Mesothelial cell of epicardium (in vitro differentiated cells): Measurements from ENCODE around the gene MYH14. TPM values are rescaled to one million over a fixed set of nuclear protein-coding genes. Genes with fewer than 3 reads are reported as not detected.
A peak's percentile ranks its signal among the peaks of the same experiment; 100 is the strongest.
"Not testable (repeated sequence)": the region's sequence is repeated elsewhere in the genome, so short reads cannot be mapped to it uniquely, and the experiment has no call there.

Source experiments
- DNase-seq, 2 experiments: peaks; one replicate each; pipeline ENCODE4 v3.0.0; 2021; ENCODE audit warnings: low spot score in 2 of 2; ENCODE audit not compliant: unreplicated experiment in 2 of 2
- H3K27ac Mint-ChIP-seq: 2 replicates; pipeline ENCODE4 v1.8.0; 2021; ENCODE audit warnings: mixed read lengths
- H3K27me3 Mint-ChIP-seq: 2 replicates; pipeline ENCODE4 v1.8.0; 2021; ENCODE audit warnings: low read depth, mixed read lengths
- H3K36me3 Mint-ChIP-seq: 2 replicates; pipeline ENCODE4 v1.8.0; 2021; ENCODE audit warnings: mixed read lengths
- H3K4me1 Mint-ChIP-seq: 2 replicates; pipeline ENCODE4 v1.8.0; 2021; ENCODE audit warnings: mixed read lengths
- H3K4me3 Mint-ChIP-seq: 2 replicates; pipeline ENCODE4 v1.8.0; 2021; ENCODE audit warnings: mild to moderate bottlenecking, moderate library complexity, mixed read lengths
- H3K9me3 Mint-ChIP-seq: 2 replicates; pipeline ENCODE4 v1.8.0; 2021; ENCODE audit warnings: mixed read lengths
- total RNA-seq: library from RNA; stranded (reverse); gene quantifications from 3 replicates; pipeline ENCODE4 v1.2.1, GENCODE V29; 2021
- TF ChIP-seq, protein P1 (sequence below): fragments of 200-600 bp; sonication (generic); IDR thresholded peaks from one replicate; pipeline ENCODE4 v1.5.0; 2021; ENCODE audit warnings: antibody characterized with exemption; ENCODE audit not compliant: unreplicated experiment

Gene MYH14
- total RNA-seq, 1 donor from 2014 or later, result 52.3 TPM

DNA sequence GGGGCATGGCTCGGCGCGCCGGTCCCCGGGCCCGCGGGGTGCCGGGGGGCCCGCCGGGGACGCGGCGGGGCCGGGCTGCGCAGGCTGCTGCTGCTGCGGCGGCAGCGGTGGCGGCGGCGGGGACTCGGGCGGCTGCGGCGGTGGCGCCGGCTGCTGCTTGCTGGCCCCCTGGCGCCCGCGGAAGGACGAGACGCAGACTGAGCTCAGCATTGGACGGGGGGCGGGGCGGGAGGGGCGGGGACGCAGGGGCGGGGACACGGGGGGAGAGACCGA lies 125.4 kb downstream of the MYH14 start:
- TF ChIP-seq, protein P1, sequence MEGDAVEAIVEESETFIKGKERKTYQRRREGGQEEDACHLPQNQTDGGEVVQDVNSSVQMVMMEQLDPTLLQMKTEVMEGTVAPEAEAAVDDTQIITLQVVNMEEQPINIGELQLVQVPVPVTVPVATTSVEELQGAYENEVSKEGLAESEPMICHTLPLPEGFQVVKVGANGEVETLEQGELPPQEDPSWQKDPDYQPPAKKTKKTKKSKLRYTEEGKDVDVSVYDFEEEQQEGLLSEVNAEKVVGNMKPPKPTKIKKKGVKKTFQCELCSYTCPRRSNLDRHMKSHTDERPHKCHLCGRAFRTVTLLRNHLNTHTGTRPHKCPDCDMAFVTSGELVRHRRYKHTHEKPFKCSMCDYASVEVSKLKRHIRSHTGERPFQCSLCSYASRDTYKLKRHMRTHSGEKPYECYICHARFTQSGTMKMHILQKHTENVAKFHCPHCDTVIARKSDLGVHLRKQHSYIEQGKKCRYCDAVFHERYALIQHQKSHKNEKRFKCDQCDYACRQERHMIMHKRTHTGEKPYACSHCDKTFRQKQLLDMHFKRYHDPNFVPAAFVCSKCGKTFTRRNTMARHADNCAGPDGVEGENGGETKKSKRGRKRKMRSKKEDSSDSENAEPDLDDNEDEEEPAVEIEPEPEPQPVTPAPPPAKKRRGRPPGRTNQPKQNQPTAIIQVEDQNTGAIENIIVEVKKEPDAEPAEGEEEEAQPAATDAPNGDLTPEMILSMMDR, result no peak
- no peaks in the 10 kb centered on the region for H3K36me3 Mint-ChIP-seq
- H3K4me3 Mint-ChIP-seq, result peak overlapping the region; percentile 80
- H3K9me3 Mint-ChIP-seq, result no peaks in the 10 kb centered on the region
- no peak for DNase-seq
- no peak overlapping the region for H3K27ac Mint-ChIP-seq
- H3K27me3 Mint-ChIP-seq, result peaks cover 45% of the 10 kb centered on the region
- peaks cover 60% of the 10 kb centered on the region for H3K4me1 Mint-ChIP-seq

DNA sequence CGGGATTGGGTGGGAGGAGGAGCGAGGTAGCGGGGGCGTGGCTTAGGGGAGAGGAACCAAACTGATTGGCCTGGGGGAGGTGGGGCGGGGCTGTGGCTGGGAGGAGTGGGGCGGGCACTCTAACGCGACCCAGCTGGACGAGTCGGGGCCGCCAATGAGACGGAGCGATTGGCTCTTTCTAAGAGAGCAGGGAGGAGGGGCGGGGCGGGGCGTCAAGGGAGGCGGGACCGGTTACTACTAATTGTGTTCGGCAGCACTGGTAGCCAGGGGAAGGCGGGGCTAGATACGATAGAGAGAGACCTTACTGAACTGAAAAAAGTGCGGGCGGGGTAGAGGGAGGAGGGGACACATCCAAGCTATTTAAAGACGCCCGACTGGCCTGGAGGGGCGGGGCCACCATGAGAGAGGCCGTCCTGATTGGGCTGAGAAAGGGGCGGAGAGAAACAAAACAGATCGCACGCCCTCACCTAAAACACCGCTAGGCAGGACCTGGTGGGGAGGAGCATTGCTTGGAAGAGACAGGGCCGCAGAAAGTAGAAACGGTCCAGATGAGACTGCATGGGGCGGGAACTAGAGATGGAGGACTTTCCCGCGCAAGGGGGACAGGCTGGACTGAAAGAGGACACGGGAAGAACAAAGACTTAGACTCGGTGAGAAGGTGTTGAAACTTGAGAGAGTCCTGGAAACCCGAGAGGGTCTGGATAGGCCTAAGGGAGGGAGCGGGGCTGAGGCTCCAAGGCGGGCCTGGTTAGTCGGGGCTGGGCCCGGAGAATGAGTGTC lies 125.9 kb downstream of the MYH14 start, which contains the start of gene KCNC3:
Gene KCNC3 (minus strand): TSS at position 232 of the 780 bp plus-strand sequence. CDS start 295 bp downstream, outside the sequence.
- Mint-ChIP-seq H3K9me3 (no peaks in the 10 kb centered on the region), H3K4me1 (peaks cover 63% of the 10 kb centered on the region), H3K4me3 (peak within 1 kb of the TSS; percentile 80), H3K27ac (peak within 1 kb of the TSS; percentile 96), H3K27me3 (peaks cover 46% of the 10 kb centered on the region), H3K36me3 (no peaks in the 10 kb centered on the region)
- peak; percentile 99 to 100 for DNase-seq
- TF ChIP-seq, protein P1, result no peak

DNA sequence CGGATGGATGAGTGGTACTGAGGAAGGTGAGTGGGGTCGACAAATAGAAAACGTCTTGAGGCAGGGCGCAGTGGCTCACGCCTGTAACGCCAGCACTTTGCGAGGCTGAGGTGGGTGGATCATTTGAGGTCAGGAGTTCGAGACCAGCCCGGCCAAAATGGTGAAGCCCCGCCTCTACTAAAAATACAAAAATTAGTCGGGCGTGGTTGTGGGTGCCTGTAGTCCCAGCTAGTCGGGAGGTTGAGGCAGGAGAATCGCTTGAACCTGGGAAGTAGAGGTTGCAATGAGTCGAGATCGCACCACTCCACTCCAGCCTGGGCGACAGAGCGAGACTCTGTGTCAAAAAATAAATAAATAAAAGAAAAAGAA lies 126.5 kb downstream of the MYH14 start:
- DNase-seq, H3K9me3 Mint-ChIP-seq, H3K36me3 Mint-ChIP-seq: not testable (repeated sequence)
- H3K27ac Mint-ChIP-seq, result peak overlapping the region; percentile 96
- peak overlapping the region; percentile 80 for H3K4me3 Mint-ChIP-seq
- peaks cover 46% of the 10 kb centered on the region for H3K27me3 Mint-ChIP-seq
- peaks cover 57% of the 10 kb centered on the region for H3K4me1 Mint-ChIP-seq

DNA sequence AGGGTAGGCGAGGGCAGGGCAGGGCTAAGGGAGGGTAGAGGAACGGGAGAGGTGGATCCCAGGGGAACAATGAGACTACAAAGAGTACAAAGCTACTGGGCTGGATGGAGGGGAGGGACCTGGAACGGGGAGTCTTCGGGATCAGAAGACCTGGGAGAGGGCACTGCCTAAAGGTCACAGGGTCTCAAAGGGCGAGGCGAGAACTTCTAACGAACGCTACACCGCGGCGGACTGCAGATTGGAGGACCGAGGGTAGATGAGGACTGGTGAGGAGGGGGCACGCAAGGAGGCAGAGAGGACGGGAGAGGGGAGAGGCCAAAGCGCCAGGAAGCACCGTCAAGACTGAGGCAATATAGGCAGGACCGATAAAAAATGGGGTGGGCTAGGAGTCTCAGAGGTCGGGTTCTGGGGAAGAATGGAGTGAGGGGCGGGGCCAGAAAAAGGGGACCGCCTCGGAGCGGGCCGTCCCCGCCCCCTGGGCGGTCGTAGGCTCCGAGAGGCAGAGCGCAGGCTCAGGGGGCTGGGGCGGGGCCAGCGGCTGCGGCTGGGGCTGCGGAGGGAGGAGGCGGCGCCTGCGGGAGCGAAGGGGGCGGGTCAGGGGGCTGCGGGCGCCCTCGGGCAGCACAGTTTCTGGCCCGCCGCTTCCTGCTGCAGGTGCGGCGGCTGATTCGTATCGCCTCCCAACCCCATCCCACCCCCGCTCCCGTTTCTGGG lies 127.1 kb downstream of the MYH14 start:
- no peaks in the 10 kb centered on the region for H3K36me3 Mint-ChIP-seq
- peak overlapping the region; percentile 100 for H3K27ac Mint-ChIP-seq
- TF ChIP-seq, protein P1, result no peak
- H3K9me3 Mint-ChIP-seq, result peaks cover 5% of the 10 kb centered on the region
- H3K4me1 Mint-ChIP-seq, result peaks cover 53% of the 10 kb centered on the region
- H3K27me3 Mint-ChIP-seq, result peaks cover 46% of the 10 kb centered on the region
- peak; percentile 91 to 93 for DNase-seq
- peak overlapping the region; percentile 80 for H3K4me3 Mint-ChIP-seq

DNA sequence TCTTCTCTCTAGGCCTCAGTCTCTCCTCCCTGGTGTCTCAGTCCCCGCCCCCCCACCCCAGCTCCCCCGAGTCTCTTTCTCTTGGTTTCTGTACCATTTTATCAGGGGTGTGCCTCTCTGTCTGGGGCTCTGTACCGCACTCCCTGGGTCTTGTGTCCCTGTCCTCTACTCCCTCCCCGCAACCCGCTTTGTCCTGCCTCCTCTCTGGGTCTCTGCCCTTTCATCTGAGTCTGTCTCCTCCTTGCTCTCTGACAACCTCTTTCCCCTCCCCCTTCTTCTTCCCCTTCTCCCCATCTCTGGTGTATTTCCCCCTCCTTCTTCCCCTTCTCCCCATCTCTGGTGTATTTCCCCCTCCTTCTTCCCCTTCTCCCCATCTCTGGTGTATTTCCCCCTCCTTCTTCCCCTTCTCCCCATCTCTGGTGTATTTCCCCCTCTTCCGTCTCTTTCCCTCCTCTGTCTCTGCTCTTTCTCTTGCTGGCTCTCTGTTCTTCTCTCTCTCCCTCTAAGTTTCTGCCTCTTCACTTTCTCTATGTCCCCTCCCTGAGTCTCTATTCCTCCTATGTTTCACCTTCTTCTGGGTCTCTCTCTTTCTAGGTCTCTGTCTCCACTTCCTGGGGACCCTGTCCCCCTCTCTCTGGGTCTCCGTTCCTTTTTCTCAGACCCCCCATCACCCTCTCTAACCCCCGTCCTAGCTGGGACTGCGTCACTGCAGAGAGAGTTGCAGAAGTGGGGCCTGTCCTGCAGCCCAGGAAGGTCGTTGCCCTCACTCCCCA lies 128.0 kb downstream of the MYH14 start:
- Mint-ChIP-seq H3K27ac (peak overlapping the region; percentile 100), H3K4me1 (peaks cover 47% of the 10 kb centered on the region)

More for the DNA sequence above, 128.0 kb downstream of the MYH14 start:
- Mint-ChIP-seq H3K9me3 (peaks cover 10% of the 10 kb centered on the region), H3K4me3 (peak overlapping the region; percentile 80), H3K27me3 (peaks cover 40% of the 10 kb centered on the region), H3K36me3 (peaks cover 3% of the 10 kb centered on the region)
- TF ChIP-seq, protein P1, result no peak
- no peak for DNase-seq
